ENCODE data around the gene RNF2.

- TF ChIP-seq CTCF (IDR thresholded peaks at IDR 0.05) (no peak), POLR2A (IDR thresholded peaks at IDR 0.05) (no peak)
Measured at GRCh38 chr1:185040408-185040735, 5.0 kb upstream of the RNF2 start.

All from esophagus squamous epithelium (tissue), 4 donors.